NK-92 (cell line): ENCODE measurements around the gene TBX10.
"Not testable (repeated sequence)": the region's sequence is repeated elsewhere in the genome, so short reads cannot be mapped to it uniquely, and the experiment has no call there.

ENCODE experiments used
- DNase-seq: peaks from one replicate; lab custom pipeline; 2025; ENCODE audit not compliant: unreplicated experiment; lab: John Stamatoyannopoulos, UW

The TBX10 gene

DNA sequence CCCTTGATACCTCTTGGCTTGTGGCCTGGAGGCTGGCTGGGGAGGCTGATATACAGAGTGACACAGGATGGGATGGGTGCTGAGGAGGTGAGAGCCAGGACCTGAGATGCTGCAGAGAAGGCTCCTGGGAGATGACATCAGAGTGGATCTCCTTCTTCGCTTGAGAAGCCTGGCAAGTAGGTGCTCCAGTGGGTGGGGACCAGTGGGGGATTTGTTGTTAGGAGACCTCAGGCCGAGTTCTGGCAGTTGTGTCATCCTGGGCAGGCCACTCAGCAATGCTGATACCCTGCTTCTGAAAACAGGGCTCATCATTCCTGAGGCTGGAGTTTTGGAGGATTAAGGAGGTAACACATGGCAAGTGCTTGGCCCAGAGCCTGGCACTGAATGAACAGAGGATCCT lies 34.7 kb downstream of the TBX10 start:
- DNase-seq: no peak

DNA sequence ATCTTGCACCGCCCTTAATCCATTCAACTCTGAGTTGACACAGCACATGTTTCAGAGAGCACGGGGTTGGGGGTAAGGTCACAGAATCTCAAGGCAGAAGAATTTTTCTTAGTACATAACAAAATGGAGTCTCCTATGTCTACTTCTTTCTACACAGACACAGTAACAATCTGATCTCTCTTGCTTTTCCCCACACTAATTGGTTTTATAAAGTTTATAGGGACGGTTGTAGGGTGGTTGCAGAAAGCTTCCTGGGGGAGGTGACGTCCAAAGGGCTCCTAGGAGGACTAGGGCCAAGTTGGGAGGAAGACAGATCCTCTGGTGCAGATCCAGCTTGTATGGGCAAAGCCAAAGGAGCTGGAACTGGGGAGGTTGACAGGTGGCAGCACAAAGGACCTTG lies 35.4 kb downstream of the TBX10 start:
- DNase-seq: not testable (repeated sequence)

DNA sequence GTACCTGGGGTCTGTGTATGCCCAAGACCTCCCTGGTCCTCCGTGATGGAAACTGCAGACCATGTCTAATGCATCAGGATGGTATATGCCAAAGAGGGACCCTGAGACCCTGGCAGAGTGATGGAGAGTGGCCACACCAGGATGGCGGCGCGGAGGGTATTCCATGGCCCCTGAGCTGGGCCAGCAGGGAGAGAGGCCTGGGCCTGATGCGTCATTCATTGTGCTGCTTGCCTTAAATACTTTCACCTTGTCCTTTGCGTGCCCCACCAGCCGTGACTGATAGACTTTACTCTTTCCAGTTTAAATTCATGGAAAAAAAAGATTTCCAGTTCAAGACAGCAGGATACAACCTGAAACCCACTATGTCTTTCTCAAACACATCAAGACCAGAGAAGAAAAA lies 38.5 kb downstream of the TBX10 start:
- DNase-seq: no peak

DNA sequence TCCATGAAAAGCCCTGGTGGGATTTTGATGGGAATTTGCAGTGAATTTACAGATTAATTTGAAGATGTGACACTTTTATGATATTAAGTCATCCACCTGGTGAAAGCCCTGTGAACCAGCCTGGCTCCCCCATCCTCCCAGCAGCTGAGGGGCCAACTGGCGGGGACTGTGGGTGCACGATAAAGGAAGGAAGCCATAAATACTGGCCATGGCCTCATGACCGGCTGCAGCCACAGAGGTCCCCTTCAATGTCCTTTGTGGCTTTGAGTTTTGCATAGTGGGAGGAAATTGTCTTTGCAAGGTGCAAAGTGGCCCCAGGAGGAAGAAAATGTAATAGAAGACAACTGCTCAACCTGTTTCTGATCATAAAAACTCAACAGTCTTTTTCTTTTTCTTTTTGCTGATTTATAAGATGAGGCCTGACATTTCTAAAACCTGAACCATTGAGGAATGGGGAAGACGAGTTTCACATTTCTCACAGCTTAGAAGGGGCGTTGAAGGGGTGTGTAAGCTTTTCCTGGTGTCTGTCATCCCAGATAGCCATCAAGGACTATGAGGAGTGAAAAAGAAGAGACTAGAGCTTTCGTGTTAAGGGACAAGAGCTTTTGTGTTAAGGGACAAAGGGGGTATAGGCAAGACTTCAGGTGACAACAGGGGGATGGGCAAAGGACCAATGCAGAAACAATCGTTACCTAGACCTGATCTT lies 39.1 kb downstream of the TBX10 start:
- DNase-seq: no peak

DNA sequence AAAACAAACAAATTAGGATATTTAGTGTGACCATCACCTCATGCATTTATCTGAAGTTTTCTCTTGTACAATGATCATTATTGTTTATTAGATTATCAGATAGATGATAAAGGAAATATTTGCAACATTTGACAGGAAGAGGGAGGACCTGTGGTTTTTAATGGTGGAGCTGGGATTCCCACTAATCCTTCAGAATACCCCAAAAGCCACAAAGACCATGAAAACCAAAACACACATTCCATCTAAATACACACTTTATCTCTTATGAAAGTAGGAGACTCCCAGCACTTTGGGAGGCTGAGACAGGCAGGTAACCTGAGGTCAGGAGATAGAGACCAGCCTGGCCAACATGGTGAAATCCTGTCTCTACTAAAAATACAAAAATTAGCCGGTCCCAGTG lies 40.4 kb downstream of the TBX10 start:
- DNase-seq: no peak

DNA sequence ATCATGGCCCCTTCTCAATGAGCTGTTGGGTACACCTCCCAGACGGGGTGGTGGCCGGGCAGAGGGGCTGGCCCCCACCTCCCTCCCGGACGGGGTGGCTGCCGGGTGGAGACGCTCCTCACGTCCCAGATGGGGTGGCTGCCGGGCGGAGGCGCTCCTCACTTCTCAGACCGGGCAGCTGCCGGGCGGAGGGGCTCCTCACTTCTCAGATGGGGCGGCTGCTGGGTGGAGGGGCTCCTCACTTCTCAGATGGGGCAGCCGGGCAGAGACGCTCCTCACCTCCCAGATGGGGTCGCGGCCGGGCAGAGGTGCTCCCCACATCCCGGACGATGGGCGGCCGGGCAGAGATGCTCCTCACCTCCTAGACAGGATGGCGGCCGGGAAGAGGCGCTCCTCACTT lies 41.6 kb downstream of the TBX10 start:
- DNase-seq: not testable (repeated sequence)

DNA sequence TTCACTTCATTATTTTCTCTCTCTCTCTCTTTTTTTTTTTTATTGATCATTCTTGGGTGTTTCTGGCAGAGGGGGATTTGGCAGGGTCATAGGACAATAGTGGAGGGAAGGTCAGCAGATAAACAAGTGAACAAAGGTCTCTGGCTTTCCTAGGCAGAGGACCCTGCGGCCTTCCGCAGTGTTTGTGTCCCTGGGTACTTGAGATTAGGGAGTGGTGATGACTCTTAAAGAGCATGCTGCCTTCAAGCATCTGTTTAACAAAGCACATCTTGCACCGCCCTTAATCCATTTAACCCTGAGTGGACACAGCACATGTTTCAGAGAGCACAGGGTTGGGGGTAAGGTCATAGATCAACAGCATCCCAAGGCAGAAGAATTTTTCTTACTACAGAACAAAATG lies 42.1 kb downstream of the TBX10 start:
- not testable (repeated sequence) for DNase-seq

DNA sequence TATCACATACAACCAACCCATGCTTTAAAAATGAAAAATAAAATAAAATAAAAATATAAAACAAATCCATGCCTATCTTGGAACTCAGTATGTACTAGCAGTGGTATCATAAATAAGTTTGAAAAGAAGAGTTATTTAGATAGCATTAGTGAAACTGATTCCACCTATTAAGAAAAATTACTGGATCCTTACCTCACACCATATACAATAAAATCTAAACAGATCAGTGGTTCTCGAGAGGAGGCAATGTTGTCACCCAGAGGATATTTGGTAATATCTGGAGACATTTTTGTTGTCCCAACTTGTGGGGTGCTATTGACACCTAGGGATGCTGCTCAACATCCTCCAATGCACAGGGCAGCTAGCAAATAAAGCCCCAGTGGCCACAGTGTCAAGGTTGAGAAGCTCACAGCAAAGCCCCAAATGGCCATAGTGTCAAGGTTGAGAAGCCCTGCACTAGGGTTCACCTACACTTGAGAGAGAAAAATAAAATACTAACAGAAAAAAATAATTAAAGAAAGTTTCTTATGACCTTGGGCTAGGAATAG lies 42.7 kb downstream of the TBX10 start:
- DNase-seq: no peak

DNA sequence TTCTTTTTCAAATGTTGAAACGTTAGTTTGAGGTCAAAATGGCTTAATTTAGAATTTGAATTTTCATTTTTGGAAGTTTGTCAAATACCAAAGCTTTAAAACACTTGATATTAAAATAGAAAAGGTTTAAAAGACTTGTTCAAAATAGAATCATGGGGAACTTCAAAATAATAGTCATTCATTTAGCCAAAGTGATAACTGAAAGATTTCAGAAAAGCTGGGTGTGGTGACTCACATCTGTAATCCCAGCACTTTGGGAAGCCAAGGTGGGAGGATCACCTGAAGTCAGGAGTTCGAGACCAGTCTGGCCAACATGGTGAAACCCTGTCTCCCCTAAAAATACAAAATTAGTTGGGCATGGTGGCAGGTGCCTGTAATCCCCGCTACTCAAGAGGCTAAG lies 45.1 kb downstream of the TBX10 start:
- DNase-seq: no peak

DNA sequence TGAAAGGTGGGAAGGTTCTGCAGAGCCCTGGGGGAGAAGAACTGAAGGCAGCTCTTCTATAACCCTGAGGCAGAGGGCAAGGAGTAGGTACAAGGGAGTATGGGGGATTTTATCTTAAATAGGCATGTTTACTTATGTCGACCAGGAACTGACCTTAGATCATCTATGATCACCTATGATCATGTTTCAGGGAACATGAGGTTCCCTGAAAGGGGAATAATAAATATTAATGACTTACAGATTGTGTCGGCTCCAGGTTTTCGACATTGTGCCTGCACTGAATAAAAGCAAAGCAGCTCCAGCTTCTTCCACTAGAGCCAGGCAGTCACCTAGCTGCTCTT lies 46.0 kb downstream of the TBX10 start:
- DNase-seq: no peak

DNA sequence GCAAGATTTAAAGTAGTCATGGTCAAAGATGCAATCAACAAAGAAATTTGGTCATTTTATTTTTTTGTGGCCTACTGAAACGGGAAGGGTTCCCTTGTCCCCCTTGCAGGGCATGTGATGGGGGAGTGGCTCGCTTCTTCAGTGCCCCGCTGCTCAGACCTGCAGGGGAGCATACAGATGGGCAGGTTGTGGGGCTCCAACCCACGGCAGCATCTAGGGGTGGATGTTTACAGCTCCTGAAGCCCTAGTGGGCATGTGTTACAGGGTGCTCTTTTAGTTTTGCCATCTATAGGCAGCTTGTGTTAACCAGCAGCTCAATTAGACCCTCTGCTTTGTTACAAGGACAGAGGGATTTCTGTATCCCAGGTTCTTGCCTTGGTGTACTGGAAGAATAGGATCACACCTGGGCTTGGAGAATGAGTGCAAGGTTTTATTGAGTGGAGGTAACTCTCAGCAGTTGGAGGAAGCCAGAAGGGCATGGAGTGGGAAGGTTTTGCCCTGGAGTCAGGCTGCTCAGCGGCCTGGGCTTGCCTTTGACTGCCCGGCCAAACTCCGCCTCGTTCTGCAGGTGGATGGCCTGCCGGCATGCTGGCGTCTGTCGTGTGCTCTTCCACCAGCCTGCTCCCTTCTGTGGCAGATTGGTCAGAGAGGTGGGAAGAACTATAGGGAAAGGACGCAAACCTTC lies 46.5 kb downstream of the TBX10 start:
- DNase-seq: no peak

DNA sequence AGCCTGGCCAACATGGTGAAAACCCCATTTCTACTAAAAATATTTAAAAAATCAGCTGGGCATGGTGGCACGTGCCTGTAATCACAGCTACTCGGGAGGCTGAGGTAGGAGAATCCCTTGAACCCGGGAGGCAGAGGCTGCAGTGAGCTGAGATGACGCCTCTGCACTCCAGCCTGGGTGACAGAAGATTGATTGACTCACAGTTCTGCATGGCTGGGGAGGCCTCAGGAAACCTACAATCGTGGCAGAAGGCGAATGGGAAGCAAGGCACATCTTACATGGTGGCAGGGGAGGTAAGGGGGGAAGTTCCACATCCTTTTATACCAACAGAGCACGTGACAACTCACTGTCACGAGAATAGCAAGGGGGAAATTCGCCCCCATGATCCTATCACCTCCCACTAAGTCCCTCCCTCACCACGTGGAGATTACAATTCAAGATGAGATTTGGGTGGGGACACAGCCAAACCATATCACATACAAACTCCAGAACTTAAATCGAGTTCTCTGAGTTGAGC lies 50.6 kb downstream of the TBX10 start:
- DNase-seq: not testable (repeated sequence)

DNA sequence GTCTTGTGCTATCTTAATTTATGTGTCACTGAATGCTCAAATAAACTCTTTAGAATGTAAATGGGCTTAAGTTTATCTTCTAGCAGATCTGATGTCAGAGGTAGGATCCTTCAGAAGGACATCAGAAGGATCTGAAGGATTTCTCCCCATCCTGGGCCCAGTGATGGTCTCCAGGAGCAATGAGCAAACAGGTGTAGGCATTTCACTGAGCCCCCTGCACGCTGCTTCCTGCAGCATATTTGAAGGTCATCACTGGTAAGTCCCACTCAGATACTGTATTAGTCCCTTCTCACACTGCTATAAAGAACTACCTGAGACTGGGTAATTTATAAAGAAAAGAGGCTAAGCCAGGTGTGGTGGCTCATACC lies 51.4 kb downstream of the TBX10 start:
- DNase-seq: no peak

DNA sequence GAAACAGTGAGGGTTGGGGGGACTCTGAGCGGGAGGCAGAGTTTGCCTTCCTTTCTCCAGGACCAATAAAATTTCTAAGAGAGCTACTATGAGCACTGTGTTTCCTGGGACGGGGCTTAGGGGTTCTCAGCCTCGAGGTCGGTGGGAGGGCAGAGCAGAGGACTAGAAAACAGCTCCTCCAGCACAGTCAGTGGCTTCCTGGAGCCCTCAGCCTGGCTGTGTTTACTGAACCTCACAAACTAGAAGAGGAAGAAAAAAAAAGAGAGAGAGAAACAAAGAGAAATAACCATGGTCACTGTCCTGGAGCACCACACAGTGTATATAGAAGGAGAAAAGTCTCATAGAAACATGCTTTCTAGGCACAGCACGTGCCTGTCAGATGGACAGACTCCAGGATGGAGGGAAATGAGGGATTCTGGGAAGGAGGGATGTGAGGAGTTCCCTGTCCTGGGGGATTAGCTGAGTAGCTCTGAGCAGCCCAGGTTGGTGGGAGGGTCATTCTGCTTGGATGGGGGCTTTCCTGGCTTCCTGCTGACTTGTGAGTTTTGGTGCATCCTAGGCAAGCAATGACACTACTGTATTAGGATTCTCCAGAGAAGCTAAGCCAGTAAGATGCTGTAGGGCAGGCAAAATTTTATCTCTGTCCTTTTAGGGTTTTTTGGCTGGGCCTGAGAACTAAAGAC lies 52.9 kb downstream of the TBX10 start:
- no peak for DNase-seq

DNA sequence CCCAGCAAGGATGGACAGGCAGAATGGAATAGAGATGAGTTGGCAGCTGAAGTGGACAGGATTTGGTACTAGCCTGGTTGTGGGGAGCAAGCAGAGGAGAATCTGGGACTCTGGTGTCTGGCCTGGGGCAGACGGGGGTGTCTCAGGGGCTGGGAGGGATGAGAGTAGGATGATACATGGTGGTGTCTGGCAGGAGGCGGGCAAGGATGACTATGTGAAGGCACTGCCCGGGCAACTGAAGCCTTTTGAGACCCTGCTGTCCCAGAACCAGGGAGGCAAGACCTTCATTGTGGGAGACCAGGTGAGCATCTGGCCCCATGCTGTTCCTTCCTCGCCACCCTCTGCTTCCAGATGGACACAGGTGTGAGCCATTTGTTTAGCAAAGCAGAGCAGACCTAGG lies 53.7 kb downstream of the TBX10 start:
- DNase-seq: no peak

DNA sequence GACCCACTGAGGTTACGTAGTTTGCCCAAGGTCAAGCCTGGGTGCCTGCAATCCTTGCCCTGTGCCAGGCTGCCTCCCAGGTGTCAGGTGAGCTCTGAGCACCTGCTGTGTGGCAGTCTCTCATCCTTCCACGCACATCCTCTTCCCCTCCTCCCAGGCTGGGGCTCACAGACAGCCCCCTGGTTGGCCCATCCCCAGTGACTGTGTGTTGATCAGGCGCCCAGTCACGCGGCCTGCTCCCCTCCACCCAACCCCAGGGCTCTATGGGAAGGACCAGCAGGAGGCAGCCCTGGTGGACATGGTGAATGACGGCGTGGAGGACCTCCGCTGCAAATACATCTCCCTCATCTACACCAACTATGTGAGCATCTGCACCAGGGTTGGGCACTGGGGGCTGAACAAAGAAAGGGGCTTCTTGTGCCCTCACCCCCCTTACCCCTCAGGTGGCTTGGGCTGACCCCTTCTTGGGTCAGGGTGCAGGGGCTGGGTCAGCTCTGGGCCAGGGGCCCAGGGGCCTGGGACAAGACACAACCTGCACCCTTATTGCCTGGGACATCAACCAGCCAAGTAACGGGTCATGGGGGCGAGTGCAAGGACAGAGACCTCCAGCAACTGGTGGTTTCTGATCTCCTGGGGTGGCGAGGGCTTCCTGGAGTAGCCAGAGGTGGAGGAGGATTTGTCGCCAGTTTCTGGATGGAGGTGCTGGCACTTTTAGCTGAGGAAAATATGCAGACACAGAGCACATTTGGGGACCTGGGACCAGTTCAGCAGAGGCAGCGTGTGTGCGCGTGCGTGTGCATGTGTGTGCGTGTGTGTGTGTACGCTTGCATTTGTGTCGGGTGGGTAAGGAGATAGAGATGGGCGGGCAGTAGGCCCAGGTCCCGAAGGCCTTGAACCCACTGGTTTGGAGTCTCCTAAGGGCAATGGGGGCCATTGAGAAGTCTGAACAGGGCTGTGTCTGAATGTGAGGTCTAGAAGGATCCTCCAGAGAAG lies 54.4 kb downstream of the TBX10 start:
- no peak for DNase-seq

DNA sequence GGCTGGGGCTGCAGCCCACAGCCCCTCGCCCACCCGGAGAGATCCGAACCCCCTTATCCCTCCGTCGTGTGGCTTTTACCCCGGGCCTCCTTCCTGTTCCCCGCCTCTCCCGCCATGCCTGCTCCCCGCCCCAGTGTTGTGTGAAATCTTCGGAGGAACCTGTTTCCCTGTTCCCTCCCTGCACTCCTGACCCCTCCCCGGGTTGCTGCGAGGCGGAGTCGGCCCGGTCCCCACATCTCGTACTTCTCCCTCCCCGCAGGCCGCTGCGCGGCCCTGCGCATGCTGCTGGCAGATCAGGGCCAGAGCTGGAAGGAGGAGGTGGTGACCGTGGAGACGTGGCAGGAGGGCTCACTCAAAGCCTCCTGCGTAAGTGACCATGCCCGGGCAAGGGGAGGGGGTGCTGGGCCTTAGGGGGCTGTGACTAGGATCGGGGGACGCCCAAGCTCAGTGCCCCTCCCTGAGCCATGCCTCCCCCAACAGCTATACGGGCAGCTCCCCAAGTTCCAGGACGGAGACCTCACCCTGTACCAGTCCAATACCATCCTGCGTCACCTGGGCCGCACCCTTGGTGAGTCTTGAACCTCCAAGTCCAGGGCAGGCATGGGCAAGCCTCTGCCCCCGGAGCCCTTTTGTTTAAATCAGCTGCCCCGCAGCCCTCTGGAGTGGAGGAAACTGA lies 55.2 kb downstream of the TBX10 start:
- no peak for DNase-seq

DNA sequence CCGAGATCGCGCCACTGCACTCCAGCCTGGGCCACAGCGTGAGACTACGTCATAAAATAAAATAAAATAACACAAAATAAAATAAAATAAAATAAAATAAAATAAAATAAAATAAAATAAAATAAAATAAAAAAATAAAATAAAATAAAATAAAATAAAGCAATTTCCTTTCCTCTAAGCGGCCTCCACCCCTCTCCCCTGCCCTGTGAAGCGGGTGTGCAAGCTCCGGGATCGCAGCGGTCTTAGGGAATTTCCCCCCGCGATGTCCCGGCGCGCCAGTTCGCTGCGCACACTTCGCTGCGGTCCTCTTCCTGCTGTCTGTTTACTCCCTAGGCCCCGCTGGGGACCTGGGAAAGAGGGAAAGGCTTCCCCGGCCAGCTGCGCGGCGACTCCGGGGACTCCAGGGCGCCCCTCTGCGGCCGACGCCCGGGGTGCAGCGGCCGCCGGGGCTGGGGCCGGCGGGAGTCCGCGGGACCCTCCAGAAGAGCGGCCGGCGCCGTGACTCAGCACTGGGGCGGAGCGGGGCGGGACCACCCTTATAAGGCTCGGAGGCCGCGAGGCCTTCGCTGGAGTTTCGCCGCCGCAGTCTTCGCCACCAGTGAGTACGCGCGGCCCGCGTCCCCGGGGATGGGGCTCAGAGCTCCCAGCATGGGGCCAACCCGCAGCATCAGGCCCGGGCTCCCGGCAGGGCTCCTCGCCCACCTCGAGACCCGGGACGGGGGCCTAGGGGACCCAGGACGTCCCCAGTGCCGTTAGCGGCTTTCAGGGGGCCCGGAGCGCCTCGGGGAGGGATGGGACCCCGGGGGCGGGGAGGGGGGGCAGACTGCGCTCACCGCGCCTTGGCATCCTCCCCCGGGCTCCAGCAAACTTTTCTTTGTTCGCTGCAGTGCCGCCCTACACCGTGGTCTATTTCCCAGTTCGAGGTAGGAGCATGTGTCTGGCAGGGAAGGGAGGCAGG lies 56.0 kb downstream of the TBX10 start, which contains the start of gene GSTP1:
GSTP1 (plus strand) TSS at position 566 of the 958 bp plus-strand sequence; CDS start at position 598, 32 bp downstream.
- no peak for DNase-seq

DNA sequence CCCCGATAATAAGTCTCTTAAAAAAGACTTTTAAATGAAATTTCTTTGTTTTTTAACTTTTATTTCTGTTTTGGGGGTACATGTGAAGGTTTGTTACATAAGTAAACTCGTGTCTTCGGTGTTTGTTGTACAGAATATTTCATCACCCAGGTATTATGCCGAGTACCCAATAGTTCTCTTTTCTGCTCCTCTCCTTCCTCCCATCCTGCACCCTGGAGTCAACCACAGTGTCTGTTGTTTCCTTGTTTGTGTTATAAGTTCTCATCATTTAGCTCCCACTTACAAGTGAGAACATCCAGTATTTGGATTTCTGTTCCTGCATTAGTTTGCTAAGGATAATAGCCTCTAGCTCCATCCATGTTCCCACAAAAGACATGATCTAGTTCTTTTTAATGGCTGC lies 57.6 kb downstream of the TBX10 start:
- DNase-seq: no peak
